WTC11 (cell line): Measurements from ENCODE around the gene ASIC2.

Experiments
- AFF4 ChIP-seq: sonication (generic); formaldehyde crosslinking; IDR thresholded peaks from 2 replicates; pipeline ENCODE4 v1.8.1; 2023; ENCODE audit warnings: mild to moderate bottlenecking, missing genetic modification reagents, borderline replicate concordance
- ESRRA ChIP-seq: sonication (generic); formaldehyde crosslinking; IDR thresholded peaks from 2 replicates; pipeline ENCODE4 v1.8.1; 2022; ENCODE audit warnings: mild to moderate bottlenecking, missing genetic modification reagents, borderline replicate concordance
- JAZF1 ChIP-seq: fragments of 250-450 bp; sonication (Bioruptor Pico); IDR thresholded peaks from 2 replicates; pipeline ENCODE4 v1.9.0; 2021; ENCODE audit warnings: moderate library complexity, mild to moderate bottlenecking, inconsistent platforms
- JUN ChIP-seq: sonication (generic); formaldehyde crosslinking; IDR thresholded peaks from 2 replicates; pipeline ENCODE4 v1.8.0; 2023; ENCODE audit warnings: mild to moderate bottlenecking, missing genetic modification reagents
- NR2C2 ChIP-seq: sonication (generic); formaldehyde crosslinking; IDR thresholded peaks from 2 replicates; pipeline ENCODE4 v1.8.0; 2022; ENCODE audit warnings: mild to moderate bottlenecking, missing genetic modification reagents
- RORB ChIP-seq: fragments of 250-450 bp; sonication (Bioruptor Pico); IDR thresholded peaks from 2 replicates; pipeline ENCODE4 v1.9.0; 2021; ENCODE audit warnings: mild to moderate bottlenecking
- SMAD4 ChIP-seq: sonication (generic); formaldehyde crosslinking; IDR thresholded peaks from 2 replicates; pipeline ENCODE4 v1.8.0; 2022; ENCODE audit warnings: mild to moderate bottlenecking, missing genetic modification reagents
- TEAD4 ChIP-seq: sonication (generic); formaldehyde crosslinking; IDR thresholded peaks from 2 replicates; pipeline ENCODE4 v1.8.0; 2022; ENCODE audit warnings: mild to moderate bottlenecking, missing genetic modification reagents
- USF2 ChIP-seq: sonication (generic); formaldehyde crosslinking; IDR thresholded peaks from 2 replicates; pipeline ENCODE4 v1.8.1; 2023; ENCODE audit warnings: mild to moderate bottlenecking, missing genetic modification reagents, moderate library complexity
- ZBTB21 ChIP-seq: sonication (generic); formaldehyde crosslinking; IDR thresholded peaks from 2 replicates; pipeline ENCODE4 v1.8.1; 2023; ENCODE audit warnings: mild to moderate bottlenecking, missing genetic modification reagents, borderline replicate concordance
- TF ChIP-seq, protein P1 (sequence below): fragments of 200-600 bp; IDR thresholded peaks from 2 replicates; pipeline ENCODE4 v1.8.0; 2022; ENCODE audit warnings: antibody characterized with exemption
- TF ChIP-seq, protein P2 (sequence below): sonication (generic); formaldehyde crosslinking; conservative IDR thresholded peaks from 2 replicates; pipeline ENCODE4 v1.8.1; 2022; ENCODE audit warnings: mild to moderate bottlenecking, missing genetic modification reagents
- TF ChIP-seq, protein P3 (sequence below): sonication (generic); formaldehyde crosslinking; IDR thresholded peaks from 2 replicates; pipeline ENCODE4 v1.8.0; 2023; ENCODE audit warnings: missing genetic modification reagents, mild to moderate bottlenecking, borderline replicate concordance

- TF ChIP-seq, protein P1, sequence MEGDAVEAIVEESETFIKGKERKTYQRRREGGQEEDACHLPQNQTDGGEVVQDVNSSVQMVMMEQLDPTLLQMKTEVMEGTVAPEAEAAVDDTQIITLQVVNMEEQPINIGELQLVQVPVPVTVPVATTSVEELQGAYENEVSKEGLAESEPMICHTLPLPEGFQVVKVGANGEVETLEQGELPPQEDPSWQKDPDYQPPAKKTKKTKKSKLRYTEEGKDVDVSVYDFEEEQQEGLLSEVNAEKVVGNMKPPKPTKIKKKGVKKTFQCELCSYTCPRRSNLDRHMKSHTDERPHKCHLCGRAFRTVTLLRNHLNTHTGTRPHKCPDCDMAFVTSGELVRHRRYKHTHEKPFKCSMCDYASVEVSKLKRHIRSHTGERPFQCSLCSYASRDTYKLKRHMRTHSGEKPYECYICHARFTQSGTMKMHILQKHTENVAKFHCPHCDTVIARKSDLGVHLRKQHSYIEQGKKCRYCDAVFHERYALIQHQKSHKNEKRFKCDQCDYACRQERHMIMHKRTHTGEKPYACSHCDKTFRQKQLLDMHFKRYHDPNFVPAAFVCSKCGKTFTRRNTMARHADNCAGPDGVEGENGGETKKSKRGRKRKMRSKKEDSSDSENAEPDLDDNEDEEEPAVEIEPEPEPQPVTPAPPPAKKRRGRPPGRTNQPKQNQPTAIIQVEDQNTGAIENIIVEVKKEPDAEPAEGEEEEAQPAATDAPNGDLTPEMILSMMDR: no peak
- TF ChIP-seq ESRRA (no peak), SMAD4 (CRISPR knock-in tag) (no peak), USF2 (CRISPR knock-in tag) (no peak), RORB (no peak), JUN (CRISPR knock-in tag) (no peak), TEAD4 (CRISPR knock-in tag) (no peak), NR2C2 (CRISPR knock-in tag) (no peak), ZBTB21 (CRISPR knock-in tag) (no peak), JAZF1 (no peak), AFF4 (no peak)
- TF ChIP-seq, protein P2, sequence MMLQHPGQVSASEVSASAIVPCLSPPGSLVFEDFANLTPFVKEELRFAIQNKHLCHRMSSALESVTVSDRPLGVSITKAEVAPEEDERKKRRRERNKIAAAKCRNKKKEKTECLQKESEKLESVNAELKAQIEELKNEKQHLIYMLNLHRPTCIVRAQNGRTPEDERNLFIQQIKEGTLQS: no peak
- TF ChIP-seq, protein P3, sequence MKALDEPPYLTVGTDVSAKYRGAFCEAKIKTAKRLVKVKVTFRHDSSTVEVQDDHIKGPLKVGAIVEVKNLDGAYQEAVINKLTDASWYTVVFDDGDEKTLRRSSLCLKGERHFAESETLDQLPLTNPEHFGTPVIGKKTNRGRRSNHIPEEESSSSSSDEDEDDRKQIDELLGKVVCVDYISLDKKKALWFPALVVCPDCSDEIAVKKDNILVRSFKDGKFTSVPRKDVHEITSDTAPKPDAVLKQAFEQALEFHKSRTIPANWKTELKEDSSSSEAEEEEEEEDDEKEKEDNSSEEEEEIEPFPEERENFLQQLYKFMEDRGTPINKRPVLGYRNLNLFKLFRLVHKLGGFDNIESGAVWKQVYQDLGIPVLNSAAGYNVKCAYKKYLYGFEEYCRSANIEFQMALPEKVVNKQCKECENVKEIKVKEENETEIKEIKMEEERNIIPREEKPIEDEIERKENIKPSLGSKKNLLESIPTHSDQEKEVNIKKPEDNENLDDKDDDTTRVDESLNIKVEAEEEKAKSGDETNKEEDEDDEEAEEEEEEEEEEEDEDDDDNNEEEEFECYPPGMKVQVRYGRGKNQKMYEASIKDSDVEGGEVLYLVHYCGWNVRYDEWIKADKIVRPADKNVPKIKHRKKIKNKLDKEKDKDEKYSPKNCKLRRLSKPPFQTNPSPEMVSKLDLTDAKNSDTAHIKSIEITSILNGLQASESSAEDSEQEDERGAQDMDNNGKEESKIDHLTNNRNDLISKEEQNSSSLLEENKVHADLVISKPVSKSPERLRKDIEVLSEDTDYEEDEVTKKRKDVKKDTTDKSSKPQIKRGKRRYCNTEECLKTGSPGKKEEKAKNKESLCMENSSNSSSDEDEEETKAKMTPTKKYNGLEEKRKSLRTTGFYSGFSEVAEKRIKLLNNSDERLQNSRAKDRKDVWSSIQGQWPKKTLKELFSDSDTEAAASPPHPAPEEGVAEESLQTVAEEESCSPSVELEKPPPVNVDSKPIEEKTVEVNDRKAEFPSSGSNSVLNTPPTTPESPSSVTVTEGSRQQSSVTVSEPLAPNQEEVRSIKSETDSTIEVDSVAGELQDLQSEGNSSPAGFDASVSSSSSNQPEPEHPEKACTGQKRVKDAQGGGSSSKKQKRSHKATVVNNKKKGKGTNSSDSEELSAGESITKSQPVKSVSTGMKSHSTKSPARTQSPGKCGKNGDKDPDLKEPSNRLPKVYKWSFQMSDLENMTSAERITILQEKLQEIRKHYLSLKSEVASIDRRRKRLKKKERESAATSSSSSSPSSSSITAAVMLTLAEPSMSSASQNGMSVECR (CRISPR knock-in tag): no peak
Observed at GRCh38 chr17:33109336-33110072, 183.6 kb downstream of the ASIC2 start.
